OCI-LY7 (cell line): ENCODE results near the gene ELAC2. TPM values are rescaled to one million over a fixed set of nuclear protein-coding genes. Genes with fewer than 3 reads are reported as not detected.

ENCODE experiments used
- BruUV-seq: library from RNA; stranded (reverse); fragments of 400-500 nt; replicated peaks from 2 replicates; lab custom pipeline; 2021; lab: Mats Ljungman, UMichigan
- CTCF ChIA-PET: fragments of 300-600 bp; sonication (Branson Sonifier 250); formaldehyde crosslinking; loops from one replicate; lab custom pipeline; 2022; ENCODE audit warnings: antibody characterized with exemption; ENCODE audit not compliant: unreplicated experiment; lab: Charles Lee
- POLR2A ChIA-PET: fragments of 300-600 bp; sonication (Branson Sonifier 250); formaldehyde crosslinking; loops from one replicate; lab custom pipeline; 2022; ENCODE audit warnings: antibody characterized with exemption; lab: Charles Lee
- DNase-seq: peaks from one replicate; pipeline ENCODE4 v3.0.0-alpha.2; 2015; ENCODE audit warnings: low spot score
- H2AFZ ChIP-seq: fragments of 200-600 bp; sonication (generic), shearing (Covaris generic); 2 replicates; pipeline ENCODE4 v1.6.1; 2014; ENCODE audit warnings: mild to moderate bottlenecking, antibody characterized with exemption, low read length, moderate library complexity
- H3K27ac ChIP-seq: fragments of 200-600 bp; sonication (generic); 2 replicates; pipeline ENCODE4 v1.5.1; 2014; ENCODE audit warnings: mixed run types, low read depth, mild to moderate bottlenecking, moderate library complexity, low read length, inconsistent platforms; ENCODE audit not compliant: poor library complexity, severe bottlenecking
- H3K36me3 ChIP-seq: fragments of 200-600 bp; sonication (generic); 2 replicates; pipeline ENCODE4 v1.6.1; 2014; ENCODE audit warnings: mild to moderate bottlenecking, antibody characterized with exemption, low read length, moderate library complexity, mixed read lengths; ENCODE audit not compliant: insufficient read depth
- H3K4me1 ChIP-seq: fragments of 200-600 bp; sonication (generic); 2 replicates; pipeline ENCODE4 v1.5.1; 2014; ENCODE audit warnings: mild to moderate bottlenecking, low read length; ENCODE audit not compliant: insufficient read depth, poor library complexity, severe bottlenecking
- H3K4me2 ChIP-seq: fragments of 200-600 bp; sonication (generic); 2 replicates; pipeline ENCODE4 v1.6.1; 2014; ENCODE audit warnings: mild to moderate bottlenecking, low read length
- H3K4me3 ChIP-seq: fragments of 200-600 bp; sonication (generic); 2 replicates; pipeline ENCODE4 v1.5.1; 2014; ENCODE audit warnings: mild to moderate bottlenecking, low read depth, low read length; ENCODE audit not compliant: poor library complexity, severe bottlenecking
- H3K79me2 ChIP-seq: fragments of 200-600 bp; sonication (generic); 2 replicates; pipeline ENCODE4 v1.6.1; 2016; ENCODE audit warnings: low read depth, mild to moderate bottlenecking, low read length, moderate library complexity, mixed read lengths; ENCODE audit not compliant: insufficient read depth
- H3K9me2 ChIP-seq: fragments of 200-600 bp; sonication (generic); 2 replicates; pipeline ENCODE4 v1.6.1; 2016; ENCODE audit warnings: mild to moderate bottlenecking, low read length, mixed read lengths; ENCODE audit not compliant: insufficient read depth
- H3K9me3 ChIP-seq: fragments of 200-600 bp; sonication (generic); 2 replicates; pipeline ENCODE4 v1.6.1; 2014; ENCODE audit warnings: mild to moderate bottlenecking, mixed run types, low read length, mixed read lengths
- H4K20me1 ChIP-seq: fragments of 200-600 bp; sonication (generic); 2 replicates; pipeline ENCODE4 v1.6.1; 2014; ENCODE audit warnings: mild to moderate bottlenecking, antibody characterized with exemption, low read length, moderate library complexity, mixed read lengths; ENCODE audit not compliant: insufficient read depth
- CTCF ChIP-seq: fragments of 200-600 bp; sonication (generic); conservative IDR thresholded peaks from 2 replicates; pipeline ENCODE4 v1.5.1; 2014; ENCODE audit warnings: mild to moderate bottlenecking, antibody characterized with exemption, low read length, moderate library complexity, mixed read lengths
- EZH2phosphoT487 ChIP-seq: fragments of 200-600 bp; sonication (generic); IDR thresholded peaks from 2 replicates; pipeline ENCODE4 v1.6.1; 2018; ENCODE audit warnings: low read depth, borderline replicate concordance, mild to moderate bottlenecking, mixed run types, antibody characterized with exemption, low read length, moderate library complexity, mixed read lengths
- intact Hi-C: fragments of 100-400 bp; cut with micrococcal nuclease; formaldehyde crosslinking; loops from one replicate; pipeline ENCODE4 v1.10.0; 2022; ENCODE audit not compliant: unreplicated experiment
- total RNA-seq, 2 experiments: library from RNA; depleted of rRNA in 1 of 2; stranded (reverse); fragments of >200 nt in 1 of 2; shearing (Covaris generic) in 1 of 2; gene quantifications; 2 replicates each; pipeline ENCODE4 v1.2.3, GENCODE V29; 2014 to 2022

ELAC2 gene
- total RNA-seq, 2 experiments from 2014 or later: 90.7 to 127 TPM

DNA sequence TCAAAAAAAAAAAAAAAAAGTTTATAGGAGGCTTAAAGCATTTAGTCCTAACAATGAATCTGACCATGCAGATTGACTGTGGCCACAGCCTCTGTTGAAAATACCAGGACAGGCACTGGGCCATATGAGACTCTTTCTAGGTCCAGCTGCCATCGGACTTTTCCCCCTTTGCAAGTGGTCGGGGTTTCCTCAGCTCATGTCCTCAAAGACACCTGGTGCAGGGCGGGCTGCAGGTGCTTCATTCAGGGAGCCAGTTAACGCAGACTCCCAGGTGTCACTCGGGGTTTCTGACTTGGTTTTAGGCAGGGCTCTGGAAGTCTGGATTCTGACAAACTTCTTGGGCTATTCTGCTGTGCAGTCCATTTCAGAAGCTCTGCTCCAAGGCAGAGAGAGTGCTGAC lies 20.9 kb downstream of the ELAC2 start:
- no peak for DNase-seq
- no peak overlapping the region for H3K4me2 ChIP-seq
- H3K36me3 ChIP-seq: peaks cover 96% of the 10 kb centered on the region
- no peak overlapping the region for H3K4me3 ChIP-seq
- intact Hi-C loops: no loop called here
- ChIA-PET CTCF (no interaction called here), POLR2A (interaction anchor here (1.8 kb wide), 1 partner anchor 12 kb away, joined by 5 read pairs; no protein-coding TSS in a partner anchor)
- TF ChIP-seq CTCF (no peak), EZH2phosphoT487 (no peak)
- H2AFZ ChIP-seq: no peak overlapping the region
- H3K27ac ChIP-seq: no peak overlapping the region
- no peaks in the 10 kb centered on the region for H3K79me2 ChIP-seq
- BruUV-seq: no TSS peak
- no peaks in the 10 kb centered on the region for H3K9me3 ChIP-seq
- H3K4me1 ChIP-seq: no peaks in the 10 kb centered on the region
- 0 out of 2 replicates have a peak, but pooled peaks cover 4% of the 10 kb centered on the region for H4K20me1 ChIP-seq
- no peaks in the 10 kb centered on the region for H3K9me2 ChIP-seq

- H2AFZ ChIP-seq: no peak overlapping the region
- ChIA-PET POLR2A (interaction anchor here (0.6 to 1.8 kb wide), 2 partner anchors 13 to 1619 kb away, joined by 4 to 5 read pairs; no protein-coding TSS in a partner anchor), CTCF (no interaction called here)
- H4K20me1 ChIP-seq: no peaks in the 10 kb centered on the region
- H3K4me2 ChIP-seq: no peak overlapping the region
- no TSS peak for BruUV-seq
- no peak for DNase-seq
- H3K9me2 ChIP-seq: no peaks in the 10 kb centered on the region
- no peak overlapping the region for H3K4me3 ChIP-seq
- no peaks in the 10 kb centered on the region for H3K4me1 ChIP-seq
- peaks cover 97% of the 10 kb centered on the region for H3K36me3 ChIP-seq
- no peaks in the 10 kb centered on the region for H3K79me2 ChIP-seq
- no peaks in the 10 kb centered on the region for H3K9me3 ChIP-seq
- TF ChIP-seq EZH2phosphoT487: no peak
- no peak for TF ChIP-seq CTCF
- no peak overlapping the region for H3K27ac ChIP-seq
- intact Hi-C loops: no loop called here
These were observed 21.5 kb downstream of the ELAC2 start for GRCh38 chr17:12996357-12996756.

GRCh38 chr17:12995896-12996295 lies 21.9 kb downstream of the ELAC2 start:
- no peak for TF ChIP-seq EZH2phosphoT487
- no peak for TF ChIP-seq CTCF
- no peaks in the 10 kb centered on the region for H3K4me1 ChIP-seq
- H3K9me2 ChIP-seq: no peaks in the 10 kb centered on the region
- H2AFZ ChIP-seq: no peak overlapping the region
- ChIA-PET CTCF (no interaction called here), POLR2A (interaction anchor here (0.6 to 0.7 kb wide), 2 partner anchors 76 to 1620 kb away, joined by 3 to 4 read pairs; no protein-coding TSS in a partner anchor)
- peaks cover 97% of the 10 kb centered on the region for H3K36me3 ChIP-seq
- H3K79me2 ChIP-seq: no peaks in the 10 kb centered on the region
- no peaks in the 10 kb centered on the region for H3K9me3 ChIP-seq
- H3K4me3 ChIP-seq: no peak overlapping the region
- no TSS peak for BruUV-seq
- no peak overlapping the region for H3K27ac ChIP-seq
- DNase-seq: no peak
- H3K4me2 ChIP-seq: no peak overlapping the region
- intact Hi-C loops: no loop called here
- H4K20me1 ChIP-seq: no peaks in the 10 kb centered on the region
